Measurements from ENCODE around the gene PNRC2. TPM values are rescaled to one million over a fixed set of nuclear protein-coding genes. Genes with fewer than 3 reads are reported as not detected.

Gene PNRC2
- total and polyA plus RNA-seq, 2 of the 13 experiments (the other 11 are each of a cell fraction or from before 2014, with no cell fraction given) = 74.9 to 97.5 TPM

DNA sequence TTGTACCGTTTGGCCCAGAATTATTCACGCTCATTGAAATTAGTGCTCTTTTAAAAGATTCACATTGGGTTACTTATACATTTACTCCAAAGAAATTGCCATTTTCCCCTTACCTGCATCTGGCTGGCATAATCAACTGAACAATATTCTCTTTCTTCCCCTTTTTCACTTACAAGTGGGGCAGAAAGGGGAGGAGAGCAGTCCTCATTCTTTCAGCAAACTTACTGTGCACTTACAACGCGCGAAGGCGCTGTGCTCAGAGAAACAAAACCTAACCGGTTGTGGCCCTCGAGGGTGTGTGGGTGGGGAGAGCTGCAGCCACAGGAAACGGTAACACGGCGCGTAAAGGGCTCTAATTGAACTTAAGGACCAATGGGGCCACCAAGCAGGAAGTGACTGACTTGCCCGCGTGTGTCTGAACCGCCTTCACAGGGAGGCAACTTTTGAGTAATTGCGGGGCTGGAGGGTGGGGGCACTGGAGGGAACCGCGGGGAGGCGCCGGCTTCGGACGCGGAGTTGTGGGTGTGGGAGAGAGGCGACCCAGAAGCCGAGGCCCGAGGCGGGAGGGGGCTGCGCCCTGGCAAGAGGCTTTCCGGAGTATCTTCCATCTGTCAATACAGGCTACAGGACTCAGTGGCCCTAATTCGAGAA is 693 bp upstream of the PNRC2 start (continued):
- TF ChIP-seq HNRNPH1 (optimal IDR thresholded peaks at IDR 0.05; ENCODE audit: low read depth, low read length) (peak; percentile 19), ZNF557 (CRISPR knock-in tag; IDR thresholded peaks at IDR 0.05) (0 out of 2 replicates have a peak, but pooled peaks have one; percentile 7), JUN (CRISPR knock-in tag; IDR thresholded peaks at IDR 0.05) (peak; percentile 43; the same call in 1 of the 2 replicates), ZNF709 (CRISPR knock-in tag; IDR thresholded peaks at IDR 0.05) (peak; percentile 22; the same call in 1 of the 2 replicates), ZNF777 (CRISPR knock-in tag; IDR thresholded peaks at IDR 0.05) (no peak; the same call in 1 of the 2 replicates), ZNF556 (CRISPR knock-in tag; IDR thresholded peaks at IDR 0.05; ENCODE audit: borderline replicate concordance) (0 out of 2 replicates have a peak, but pooled peaks have one; percentile 23), ZNF12 (CRISPR knock-in tag; IDR thresholded peaks at IDR 0.05) (0 out of 2 replicates have a peak, but pooled peaks have one; percentile 26), ARHGAP35 (CRISPR knock-in tag; IDR thresholded peaks at IDR 0.05; ENCODE audit: borderline replicate concordance) (no peak)
- TF ChIP-seq, protein P1, sequence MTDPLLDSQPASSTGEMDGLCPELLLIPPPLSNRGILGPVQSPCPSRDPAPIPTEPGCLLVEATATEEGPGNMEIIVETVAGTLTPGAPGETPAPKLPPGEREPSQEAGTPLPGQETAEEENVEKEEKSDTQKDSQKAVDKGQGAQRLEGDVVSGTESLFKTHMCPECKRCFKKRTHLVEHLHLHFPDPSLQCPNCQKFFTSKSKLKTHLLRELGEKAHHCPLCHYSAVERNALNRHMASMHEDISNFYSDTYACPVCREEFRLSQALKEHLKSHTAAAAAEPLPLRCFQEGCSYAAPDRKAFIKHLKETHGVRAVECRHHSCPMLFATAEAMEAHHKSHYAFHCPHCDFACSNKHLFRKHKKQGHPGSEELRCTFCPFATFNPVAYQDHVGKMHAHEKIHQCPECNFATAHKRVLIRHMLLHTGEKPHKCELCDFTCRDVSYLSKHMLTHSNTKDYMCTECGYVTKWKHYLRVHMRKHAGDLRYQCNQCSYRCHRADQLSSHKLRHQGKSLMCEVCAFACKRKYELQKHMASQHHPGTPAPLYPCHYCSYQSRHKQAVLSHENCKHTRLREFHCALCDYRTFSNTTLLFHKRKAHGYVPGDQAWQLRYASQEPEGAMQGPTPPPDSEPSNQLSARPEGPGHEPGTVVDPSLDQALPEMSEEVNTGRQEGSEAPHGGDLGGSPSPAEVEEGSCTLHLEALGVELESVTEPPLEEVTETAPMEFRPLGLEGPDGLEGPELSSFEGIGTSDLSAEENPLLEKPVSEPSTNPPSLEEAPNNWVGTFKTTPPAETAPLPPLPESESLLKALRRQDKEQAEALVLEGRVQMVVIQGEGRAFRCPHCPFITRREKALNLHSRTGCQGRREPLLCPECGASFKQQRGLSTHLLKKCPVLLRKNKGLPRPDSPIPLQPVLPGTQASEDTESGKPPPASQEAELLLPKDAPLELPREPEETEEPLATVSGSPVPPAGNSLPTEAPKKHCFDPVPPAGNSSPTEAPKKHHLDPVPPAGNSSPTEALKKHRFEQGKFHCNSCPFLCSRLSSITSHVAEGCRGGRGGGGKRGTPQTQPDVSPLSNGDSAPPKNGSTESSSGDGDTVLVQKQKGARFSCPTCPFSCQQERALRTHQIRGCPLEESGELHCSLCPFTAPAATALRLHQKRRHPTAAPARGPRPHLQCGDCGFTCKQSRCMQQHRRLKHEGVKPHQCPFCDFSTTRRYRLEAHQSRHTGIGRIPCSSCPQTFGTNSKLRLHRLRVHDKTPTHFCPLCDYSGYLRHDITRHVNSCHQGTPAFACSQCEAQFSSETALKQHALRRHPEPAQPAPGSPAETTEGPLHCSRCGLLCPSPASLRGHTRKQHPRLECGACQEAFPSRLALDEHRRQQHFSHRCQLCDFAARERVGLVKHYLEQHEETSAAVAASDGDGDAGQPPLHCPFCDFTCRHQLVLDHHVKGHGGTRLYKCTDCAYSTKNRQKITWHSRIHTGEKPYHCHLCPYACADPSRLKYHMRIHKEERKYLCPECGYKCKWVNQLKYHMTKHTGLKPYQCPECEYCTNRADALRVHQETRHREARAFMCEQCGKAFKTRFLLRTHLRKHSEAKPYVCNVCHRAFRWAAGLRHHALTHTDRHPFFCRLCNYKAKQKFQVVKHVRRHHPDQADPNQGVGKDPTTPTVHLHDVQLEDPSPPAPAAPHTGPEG (CRISPR knock-in tag; IDR thresholded peaks at IDR 0.05) = no peak; the same call in 1 of the 2 replicates
- TF ChIP-seq, protein P2, sequence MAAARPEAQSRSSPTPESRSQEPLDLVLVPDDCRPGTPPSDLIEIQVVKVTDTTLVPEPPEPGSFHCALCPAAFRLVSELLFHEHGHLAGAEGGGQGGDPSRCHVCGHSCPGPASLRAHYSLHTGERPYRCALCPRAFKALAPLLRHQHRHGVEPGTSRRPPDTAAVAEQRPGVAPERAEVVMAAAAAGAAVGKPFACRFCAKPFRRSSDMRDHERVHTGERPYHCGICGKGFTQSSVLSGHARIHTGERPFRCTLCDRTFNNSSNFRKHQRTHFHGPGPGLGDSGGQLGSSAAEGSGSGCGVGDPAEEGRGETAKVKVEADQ (CRISPR knock-in tag; IDR thresholded peaks at IDR 0.05; ENCODE audit: borderline replicate concordance) = 0 out of 2 replicates have a peak, but pooled peaks have one; percentile 16
- TF ChIP-seq, protein P3, sequence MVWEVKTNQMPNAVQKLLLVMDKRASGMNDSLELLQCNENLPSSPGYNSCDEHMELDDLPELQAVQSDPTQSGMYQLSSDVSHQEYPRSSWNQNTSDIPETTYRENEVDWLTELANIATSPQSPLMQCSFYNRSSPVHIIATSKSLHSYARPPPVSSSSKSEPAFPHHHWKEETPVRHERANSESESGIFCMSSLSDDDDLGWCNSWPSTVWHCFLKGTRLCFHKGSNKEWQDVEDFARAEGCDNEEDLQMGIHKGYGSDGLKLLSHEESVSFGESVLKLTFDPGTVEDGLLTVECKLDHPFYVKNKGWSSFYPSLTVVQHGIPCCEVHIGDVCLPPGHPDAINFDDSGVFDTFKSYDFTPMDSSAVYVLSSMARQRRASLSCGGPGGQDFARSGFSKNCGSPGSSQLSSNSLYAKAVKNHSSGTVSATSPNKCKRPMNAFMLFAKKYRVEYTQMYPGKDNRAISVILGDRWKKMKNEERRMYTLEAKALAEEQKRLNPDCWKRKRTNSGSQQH (CRISPR knock-in tag; IDR thresholded peaks at IDR 0.05; ENCODE audit: low read depth) = no peak; the same call in 1 of the 2 replicates
- TF ChIP-seq, protein P4, sequence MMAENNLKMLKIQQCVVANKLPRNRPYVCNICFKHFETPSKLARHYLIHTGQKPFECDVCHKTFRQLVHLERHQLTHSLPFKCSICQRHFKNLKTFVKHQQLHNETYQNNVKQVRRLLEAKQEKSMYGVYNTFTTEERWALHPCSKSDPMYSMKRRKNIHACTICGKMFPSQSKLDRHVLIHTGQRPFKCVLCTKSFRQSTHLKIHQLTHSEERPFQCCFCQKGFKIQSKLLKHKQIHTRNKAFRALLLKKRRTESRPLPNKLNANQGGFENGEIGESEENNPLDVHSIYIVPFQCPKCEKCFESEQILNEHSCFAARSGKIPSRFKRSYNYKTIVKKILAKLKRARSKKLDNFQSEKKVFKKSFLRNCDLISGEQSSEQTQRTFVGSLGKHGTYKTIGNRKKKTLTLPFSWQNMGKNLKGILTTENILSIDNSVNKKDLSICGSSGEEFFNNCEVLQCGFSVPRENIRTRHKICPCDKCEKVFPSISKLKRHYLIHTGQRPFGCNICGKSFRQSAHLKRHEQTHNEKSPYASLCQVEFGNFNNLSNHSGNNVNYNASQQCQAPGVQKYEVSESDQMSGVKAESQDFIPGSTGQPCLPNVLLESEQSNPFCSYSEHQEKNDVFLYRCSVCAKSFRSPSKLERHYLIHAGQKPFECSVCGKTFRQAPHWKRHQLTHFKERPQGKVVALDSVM (CRISPR knock-in tag; IDR thresholded peaks at IDR 0.05) = 0 out of 2 replicates have a peak, but pooled peaks have one; percentile 0
- TF ChIP-seq, protein P5, sequence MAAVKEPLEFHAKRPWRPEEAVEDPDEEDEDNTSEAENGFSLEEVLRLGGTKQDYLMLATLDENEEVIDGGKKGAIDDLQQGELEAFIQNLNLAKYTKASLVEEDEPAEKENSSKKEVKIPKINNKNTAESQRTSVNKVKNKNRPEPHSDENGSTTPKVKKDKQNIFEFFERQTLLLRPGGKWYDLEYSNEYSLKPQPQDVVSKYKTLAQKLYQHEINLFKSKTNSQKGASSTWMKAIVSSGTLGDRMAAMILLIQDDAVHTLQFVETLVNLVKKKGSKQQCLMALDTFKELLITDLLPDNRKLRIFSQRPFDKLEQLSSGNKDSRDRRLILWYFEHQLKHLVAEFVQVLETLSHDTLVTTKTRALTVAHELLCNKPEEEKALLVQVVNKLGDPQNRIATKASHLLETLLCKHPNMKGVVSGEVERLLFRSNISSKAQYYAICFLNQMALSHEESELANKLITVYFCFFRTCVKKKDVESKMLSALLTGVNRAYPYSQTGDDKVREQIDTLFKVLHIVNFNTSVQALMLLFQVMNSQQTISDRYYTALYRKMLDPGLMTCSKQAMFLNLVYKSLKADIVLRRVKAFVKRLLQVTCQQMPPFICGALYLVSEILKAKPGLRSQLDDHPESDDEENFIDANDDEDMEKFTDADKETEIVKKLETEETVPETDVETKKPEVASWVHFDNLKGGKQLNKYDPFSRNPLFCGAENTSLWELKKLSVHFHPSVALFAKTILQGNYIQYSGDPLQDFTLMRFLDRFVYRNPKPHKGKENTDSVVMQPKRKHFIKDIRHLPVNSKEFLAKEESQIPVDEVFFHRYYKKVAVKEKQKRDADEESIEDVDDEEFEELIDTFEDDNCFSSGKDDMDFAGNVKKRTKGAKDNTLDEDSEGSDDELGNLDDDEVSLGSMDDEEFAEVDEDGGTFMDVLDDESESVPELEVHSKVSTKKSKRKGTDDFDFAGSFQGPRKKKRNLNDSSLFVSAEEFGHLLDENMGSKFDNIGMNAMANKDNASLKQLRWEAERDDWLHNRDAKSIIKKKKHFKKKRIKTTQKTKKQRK (IDR thresholded peaks at IDR 0.05; ENCODE audit: low read length) = no peak
